Measurements from ENCODE around the gene PRKACA. TPM values are rescaled to one million over a fixed set of nuclear protein-coding genes. Genes with fewer than 3 reads are reported as not detected.

Gene PRKACA
- total and polyA plus RNA-seq, 2 donors (not counting 1 experiment from before 2014, with no cell fraction given): 43.6 to 67.4 TPM

DNA sequence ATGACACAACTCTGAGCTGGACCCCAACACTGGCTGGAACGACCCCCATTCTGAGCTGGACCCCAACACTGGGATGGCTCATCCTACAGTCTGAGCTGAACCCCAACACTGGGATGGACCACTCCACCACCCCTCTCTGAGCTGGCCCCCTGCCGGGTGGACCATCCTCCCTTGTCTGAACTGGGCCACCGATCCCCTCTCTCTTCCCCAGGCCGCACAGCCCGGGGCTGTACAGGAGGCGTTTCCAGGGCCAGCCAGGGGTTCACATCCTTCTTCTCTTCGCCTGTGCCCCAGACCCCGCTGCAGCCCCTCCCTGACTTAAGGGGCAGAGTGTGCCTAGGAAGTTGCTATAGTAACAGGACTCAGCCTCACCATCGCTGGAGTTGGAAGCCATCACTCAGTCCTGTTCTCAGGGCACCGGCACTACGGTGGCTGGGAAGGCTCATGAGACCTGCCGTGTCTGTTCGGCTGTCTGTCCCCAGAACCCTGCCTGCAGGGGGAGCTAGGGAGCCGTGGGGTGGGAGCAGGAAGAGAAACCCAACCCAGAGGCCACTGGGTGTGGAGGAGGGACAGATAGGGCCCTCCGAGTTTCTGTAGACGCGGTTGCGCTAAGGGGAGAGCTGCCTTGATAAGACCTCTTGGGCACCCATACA is 3.7 kb downstream of the PRKACA start:
- no peaks in the 10 kb centered on the region for H4K20me1 ChIP-seq (ENCODE audit: control insufficient read depth, extremely low read depth, insufficient read depth, low read length)
- H3K27me3 ChIP-seq (ENCODE audit: control insufficient read depth, insufficient read depth, low read length): no peaks in the 10 kb centered on the region
- TF ChIP-seq CTCF (conservative IDR thresholded peaks at IDR 0.05 in 1 of 2, IDR thresholded peaks at IDR 0.05 in 1 of 2; ENCODE audit: low read depth in 1 of 2, low read length in 2 of 2) (no peak), EZH2 (IDR thresholded peaks at IDR 0.05; ENCODE audit: low read length, missing control alignments) (no peak)
- H3K9ac ChIP-seq (ENCODE audit: insufficient read depth, low read length): no peak overlapping the region
- no peak overlapping the region for H3K4me2 ChIP-seq (ENCODE audit: extremely low read depth, insufficient read depth, low read length)
- no peak for DNase-seq (ENCODE audit: low read depth in 2 of 2)
- H3K79me2 ChIP-seq (ENCODE audit: control insufficient read depth, insufficient read depth, low read length): peaks cover 50% of the 10 kb centered on the region
- no peak overlapping the region for H2AFZ ChIP-seq (ENCODE audit: low read length)
- H3K9me3 ChIP-seq (ENCODE audit: control insufficient read depth, insufficient read depth, low read depth, low read length): no peaks in the 10 kb centered on the region
- H3K27ac ChIP-seq (ENCODE audit: insufficient read depth, low read length): peak overlapping the region; percentile 82
- H3K4me1 ChIP-seq (ENCODE audit: control insufficient read depth, extremely low read depth, insufficient read depth, low read length): peaks cover 30% of the 10 kb centered on the region
- no peak overlapping the region for H3K4me3 ChIP-seq (replicated peaks in 1 of 4; ENCODE audit: control extremely low read depth in 1 of 4, insufficient read depth in 1 of 4, low read depth in 3 of 4, low read length in 4 of 4)
- peaks cover 2% of the 10 kb centered on the region for H3K36me3 ChIP-seq (ENCODE audit: control insufficient read depth, insufficient read depth, low read length)

DNA sequence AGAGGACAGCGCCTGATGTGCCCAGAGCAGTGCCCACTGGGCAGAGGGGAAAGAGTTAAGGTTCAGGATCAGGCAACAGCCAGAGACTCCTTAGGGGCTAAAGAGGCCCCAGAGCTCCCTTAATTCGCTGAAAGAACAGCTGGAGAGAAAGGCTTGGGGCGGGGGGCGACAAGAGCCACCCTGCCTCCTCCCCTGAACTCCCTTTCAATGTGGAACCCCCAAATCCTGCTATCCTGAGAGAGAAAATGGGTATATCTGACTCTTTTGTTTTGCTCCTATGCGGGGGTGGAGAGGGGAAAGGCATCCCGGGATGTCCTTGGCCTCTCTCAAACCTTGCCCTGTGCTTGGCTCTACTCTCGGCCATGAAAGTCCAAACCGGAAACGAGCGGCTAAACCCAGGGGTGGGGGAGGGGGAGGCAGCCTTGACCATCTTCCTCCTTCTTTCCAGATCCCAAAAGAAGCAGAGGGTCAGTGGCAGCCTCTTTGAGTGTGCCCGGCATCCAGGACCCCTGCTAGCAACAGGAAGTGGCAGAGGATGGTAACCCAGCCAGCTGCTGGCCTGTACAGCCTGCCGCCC is 4.7 kb downstream of the PRKACA start:
- no peaks in the 10 kb centered on the region for H3K27me3 ChIP-seq (ENCODE audit: control insufficient read depth, insufficient read depth, low read length)
- peak overlapping the region; percentile 82 for H3K27ac ChIP-seq (ENCODE audit: insufficient read depth, low read length)
- H3K36me3 ChIP-seq (ENCODE audit: control insufficient read depth, insufficient read depth, low read length): peaks cover 2% of the 10 kb centered on the region
- no peaks in the 10 kb centered on the region for H3K9me3 ChIP-seq (ENCODE audit: control insufficient read depth, insufficient read depth, low read depth, low read length)
- peak overlapping the region; percentile 38 for H2AFZ ChIP-seq (ENCODE audit: low read length)
- TF ChIP-seq EZH2 (IDR thresholded peaks at IDR 0.05; ENCODE audit: low read length, missing control alignments) (no peak), CTCF (conservative IDR thresholded peaks at IDR 0.05 in 1 of 2, IDR thresholded peaks at IDR 0.05 in 1 of 2; ENCODE audit: low read depth in 1 of 2, low read length in 2 of 2) (no peak)
- peaks cover 24% of the 10 kb centered on the region for H3K4me1 ChIP-seq (ENCODE audit: control insufficient read depth, extremely low read depth, insufficient read depth, low read length)
- peak overlapping the region; percentile 23 for H3K9ac ChIP-seq (ENCODE audit: insufficient read depth, low read length)
- peaks cover 50% of the 10 kb centered on the region for H3K79me2 ChIP-seq (ENCODE audit: control insufficient read depth, insufficient read depth, low read length)
- peak overlapping the region; percentile 75 for H3K4me2 ChIP-seq (ENCODE audit: extremely low read depth, insufficient read depth, low read length)
- H3K4me3 ChIP-seq (replicated peaks in 1 of 4; ENCODE audit: control extremely low read depth in 1 of 4, insufficient read depth in 1 of 4, low read depth in 3 of 4, low read length in 4 of 4): peak overlapping the region in 1 of 4 experiments; percentile 14
- DNase-seq (ENCODE audit: low read depth in 2 of 2): no peak
- H4K20me1 ChIP-seq (ENCODE audit: control insufficient read depth, extremely low read depth, insufficient read depth, low read length): no peaks in the 10 kb centered on the region

DNA sequence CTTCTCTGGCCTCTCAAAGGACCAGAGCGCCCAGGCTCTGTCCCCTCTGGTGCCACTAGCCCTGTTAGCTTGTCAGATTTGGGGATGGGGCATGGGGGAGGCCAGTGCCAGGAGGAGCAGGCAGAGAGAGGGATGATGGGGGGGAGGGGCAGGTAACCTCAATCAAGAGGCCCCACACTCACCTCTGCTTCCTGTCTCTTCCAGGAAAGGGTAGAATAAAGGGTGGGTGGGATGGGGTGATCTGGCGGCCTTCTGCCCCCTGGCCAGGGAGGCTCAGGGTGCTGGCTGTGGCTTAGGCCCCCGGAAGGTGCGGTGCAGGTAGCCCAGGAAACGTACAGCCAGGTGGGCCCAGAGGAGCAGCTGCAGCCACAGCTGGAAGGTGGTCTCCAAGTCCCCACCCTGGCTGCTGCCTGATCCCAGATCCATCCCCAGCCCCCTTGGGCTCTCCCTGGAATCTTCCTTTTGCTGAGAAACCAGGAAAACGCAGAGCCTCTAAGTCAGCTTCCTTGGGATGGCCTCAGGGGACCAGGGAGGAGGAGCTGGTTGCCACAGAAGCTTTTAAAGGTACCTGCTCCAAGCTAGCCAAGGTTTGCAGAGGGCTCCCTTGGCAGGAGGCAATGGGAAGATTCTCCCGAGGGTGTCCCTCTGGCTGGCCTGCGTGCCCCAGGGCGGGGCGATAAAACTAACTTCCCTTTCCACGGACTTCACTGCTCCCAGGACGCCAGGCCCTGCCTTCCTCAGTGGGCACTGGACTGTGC is 5.3 kb downstream of the PRKACA start:
- Histone ChIP-seq H3K36me3 (ENCODE audit: control insufficient read depth, insufficient read depth, low read length) (peaks cover 2% of the 10 kb centered on the region), H3K79me2 (ENCODE audit: control insufficient read depth, insufficient read depth, low read length) (peaks cover 49% of the 10 kb centered on the region), H3K9ac (ENCODE audit: insufficient read depth, low read length) (no peak overlapping the region), H3K27me3 (ENCODE audit: control insufficient read depth, insufficient read depth, low read length) (no peaks in the 10 kb centered on the region), H3K9me3 (ENCODE audit: control insufficient read depth, insufficient read depth, low read depth, low read length) (no peaks in the 10 kb centered on the region), H3K4me1 (ENCODE audit: control insufficient read depth, extremely low read depth, insufficient read depth, low read length) (peaks cover 24% of the 10 kb centered on the region), H2AFZ (ENCODE audit: low read length) (peak overlapping the region; percentile 38), H3K4me3 (replicated peaks in 1 of 4; ENCODE audit: control extremely low read depth in 1 of 4, insufficient read depth in 1 of 4, low read depth in 3 of 4, low read length in 4 of 4) (no peak overlapping the region), H3K4me2 (ENCODE audit: extremely low read depth, insufficient read depth, low read length) (peak overlapping the region; percentile 75), H4K20me1 (ENCODE audit: control insufficient read depth, extremely low read depth, insufficient read depth, low read length) (no peaks in the 10 kb centered on the region), H3K27ac (ENCODE audit: insufficient read depth, low read length) (peak overlapping the region; percentile 82)
- DNase-seq (ENCODE audit: low read depth in 2 of 2): no peak
- no peak for TF ChIP-seq CTCF (conservative IDR thresholded peaks at IDR 0.05 in 1 of 2, IDR thresholded peaks at IDR 0.05 in 1 of 2; ENCODE audit: low read depth in 1 of 2, low read length in 2 of 2)
- TF ChIP-seq EZH2 (IDR thresholded peaks at IDR 0.05; ENCODE audit: low read length, missing control alignments): no peak

Data from fibroblast of lung (primary cell).